Large intestine (tissue), 3 donors: ENCODE data around the gene EEFSEC. TPM values are rescaled to one million over a fixed set of nuclear protein-coding genes. Genes with fewer than 3 reads are reported as not detected.

Source experiments
- DNase-seq, 2 donors: peaks; one replicate each; pipeline versions ENCODE4 v3.0.0 to v3.0.0-alpha.2; 2013
- H3K27ac ChIP-seq: one replicate; pipeline ENCODE4 v1.5.1; 2013; ENCODE audit warnings: low read length
- H3K27me3 ChIP-seq: 2 replicates; pipeline ENCODE4 v1.6.1; 2013; ENCODE audit warnings: low read length; ENCODE audit not compliant: control insufficient read depth, insufficient read depth
- H3K36me3 ChIP-seq: 2 replicates; pipeline ENCODE4 v1.6.1; 2013; ENCODE audit warnings: low read length; ENCODE audit not compliant: control insufficient read depth, insufficient read depth
- H3K4me1 ChIP-seq: one replicate; pipeline ENCODE4 v1.6.1; 2013; ENCODE audit warnings: low read length; ENCODE audit not compliant: control insufficient read depth, insufficient read depth
- H3K4me3 ChIP-seq: one replicate; pipeline ENCODE4 v1.5.1; 2013; ENCODE audit warnings: low read length
- H3K9me3 ChIP-seq: one replicate; pipeline ENCODE4 v1.6.1; 2013; ENCODE audit warnings: mild to moderate bottlenecking, low read depth, low read length, moderate library complexity; ENCODE audit not compliant: control insufficient read depth
- WGBS: methylation state at CpG from one replicate; pipeline ENCODE4 v1.1.5; 2013; ENCODE audit warnings: low lambda C conversion rate; ENCODE audit not compliant: insufficient coverage; 5-methylcytosine and 5-hydroxymethylcytosine counted together
- polyA plus RNA-seq: library from polyadenylated mRNA; unstranded; fragments of 120-200 nt; gene quantifications from one replicate; pipeline ENCODE4 v1.2.1, GENCODE V29; 2013

EEFSEC gene
- polyA plus RNA-seq, 1 donor: 23.9 TPM

DNA sequence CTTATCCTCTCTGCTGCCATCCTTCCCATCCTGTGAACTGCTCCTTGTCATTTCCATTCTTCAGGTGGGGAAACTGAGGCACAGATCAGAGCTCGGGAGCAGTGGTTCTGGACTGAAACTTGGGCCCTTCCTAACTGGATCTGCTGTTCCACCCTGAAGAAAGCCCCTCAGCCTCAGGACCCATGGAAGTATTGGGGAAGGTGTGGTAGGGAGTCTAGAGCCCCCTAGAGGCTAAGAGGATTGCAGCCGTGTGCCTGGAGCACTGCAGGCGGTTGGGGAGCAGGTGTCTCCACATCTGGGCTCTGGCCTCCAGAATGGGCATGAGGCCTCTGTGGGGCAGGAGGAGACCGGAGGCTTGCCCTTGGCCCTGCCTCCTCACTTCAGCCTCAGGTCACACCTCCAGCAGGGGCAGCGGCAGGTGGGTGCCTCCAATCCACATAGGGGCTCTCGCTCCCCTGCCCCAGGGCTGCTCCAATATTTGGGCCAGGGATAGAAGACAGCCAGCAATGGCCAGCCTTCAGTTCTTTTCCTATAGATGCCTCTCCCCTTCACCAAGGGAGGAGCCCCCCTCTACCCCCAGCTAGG, 285.3 kb downstream of the EEFSEC start:
- Histone ChIP-seq H3K36me3 (no peaks in the 10 kb centered on the region), H3K4me1 (no peaks in the 10 kb centered on the region), H3K27ac (no peak overlapping the region), H3K4me3 (no peak overlapping the region), H3K27me3 (peaks cover 54% of the 10 kb centered on the region), H3K9me3 (no peaks in the 10 kb centered on the region)
- 100% methylated on average over 1 of the region's 6 CpGs for WGBS
- DNase-seq: no peak

GRCh38 chr3:128439226-128439625, 285.9 kb downstream of the EEFSEC start:
- H3K36me3 ChIP-seq: no peaks in the 10 kb centered on the region
- H3K9me3 ChIP-seq: no peaks in the 10 kb centered on the region
- no peak for DNase-seq
- H3K27ac ChIP-seq: no peak overlapping the region
- no CpG with 5 or more reads among the region's 3 CpGs for WGBS
- no peaks in the 10 kb centered on the region for H3K4me1 ChIP-seq
- H3K27me3 ChIP-seq: peaks cover 48% of the 10 kb centered on the region
- H3K4me3 ChIP-seq: no peak overlapping the region

- no CpG with 5 or more reads among the region's 7 CpGs for WGBS
These were observed 288.8 kb downstream of the EEFSEC start for GRCh38 chr3:128442070-128442469.

DNA sequence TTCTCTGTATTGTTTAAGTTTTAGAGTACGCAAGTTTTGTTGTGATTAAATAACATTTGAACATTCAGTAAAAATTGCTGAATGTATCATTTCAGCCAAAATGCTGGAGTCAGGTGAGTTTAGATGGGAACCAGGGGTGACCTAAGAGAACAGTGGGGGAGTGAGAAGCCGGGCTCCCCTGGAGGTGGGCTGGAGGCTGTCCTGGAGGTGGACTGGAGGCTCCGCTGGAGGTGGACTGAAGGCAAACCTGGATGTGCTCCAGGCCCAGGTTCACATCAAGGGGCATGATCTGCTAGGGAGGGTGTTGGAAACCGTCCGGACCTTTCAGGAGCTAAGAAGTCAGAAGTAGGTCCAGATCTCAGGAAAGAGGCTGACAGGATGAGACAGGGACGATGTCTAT, 289.7 kb downstream of the EEFSEC start:
- Histone ChIP-seq H3K27ac (no peak overlapping the region), H3K4me1 (no peaks in the 10 kb centered on the region), H3K9me3 (no peaks in the 10 kb centered on the region), H3K4me3 (no peak overlapping the region), H3K36me3 (no peaks in the 10 kb centered on the region), H3K27me3 (peaks cover 37% of the 10 kb centered on the region)
- 100% methylated on average over 1 of the region's 6 CpGs for WGBS
- DNase-seq: no peak

More at GRCh38 chr3:128442070-128442469, 288.8 kb downstream of the EEFSEC start:
- H3K36me3 ChIP-seq: no peaks in the 10 kb centered on the region
- H3K27ac ChIP-seq: no peak overlapping the region
- H3K27me3 ChIP-seq: peaks cover 30% of the 10 kb centered on the region
- H3K9me3 ChIP-seq: no peaks in the 10 kb centered on the region
- H3K4me3 ChIP-seq: no peak overlapping the region
- no peaks in the 10 kb centered on the region for H3K4me1 ChIP-seq
- no peak for DNase-seq

- Histone ChIP-seq H3K4me3 (no peak overlapping the region), H3K4me1 (no peaks in the 10 kb centered on the region), H3K27me3 (peaks cover 32% of the 10 kb centered on the region), H3K9me3 (no peaks in the 10 kb centered on the region), H3K36me3 (no peaks in the 10 kb centered on the region), H3K27ac (no peak overlapping the region)
- WGBS: 57% methylated on average over 2 of the region's 3 CpGs
- DNase-seq: no peak
These were observed 290.5 kb downstream of the EEFSEC start for GRCh38 chr3:128443771-128444170.

GRCh38 chr3:128445357-128445756, 292.1 kb downstream of the EEFSEC start:
- no peak overlapping the region for H3K27ac ChIP-seq
- peaks cover 24% of the 10 kb centered on the region for H3K27me3 ChIP-seq
- no peaks in the 10 kb centered on the region for H3K36me3 ChIP-seq
- DNase-seq: no peak
- H3K4me3 ChIP-seq: no peak overlapping the region
- no peaks in the 10 kb centered on the region for H3K9me3 ChIP-seq
- no CpG with 5 or more reads among the region's 1 CpG for whole genome bisulfite sequencing
- no peaks in the 10 kb centered on the region for H3K4me1 ChIP-seq

DNA sequence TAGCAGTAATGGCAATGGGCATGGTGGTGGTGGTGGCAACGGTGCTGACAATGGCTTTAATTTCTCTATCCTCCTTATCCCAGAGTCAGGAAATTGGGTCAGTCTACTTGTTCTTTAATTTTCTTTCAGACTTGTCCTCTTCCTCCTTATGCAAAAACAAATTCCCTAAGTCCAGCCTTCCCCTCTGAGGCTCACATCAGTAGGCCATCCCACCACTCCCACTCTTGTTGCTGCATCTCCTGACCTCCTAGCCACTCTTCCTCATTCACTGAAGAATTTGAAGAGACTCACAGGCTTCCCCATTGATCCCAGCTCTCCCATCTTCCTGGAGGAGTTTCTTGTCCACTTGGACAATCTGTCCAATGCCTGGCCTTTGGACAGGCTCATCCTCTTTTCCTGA, 293.5 kb downstream of the EEFSEC start:
- Histone ChIP-seq H3K36me3 (no peaks in the 10 kb centered on the region), H3K4me1 (no peaks in the 10 kb centered on the region), H3K9me3 (no peaks in the 10 kb centered on the region), H3K27ac (no peak overlapping the region), H3K27me3 (peaks cover 19% of the 10 kb centered on the region), H3K4me3 (no peak overlapping the region)
- no CpG with 5 or more reads among the region's 1 CpG for WGBS
- no peak for DNase-seq

DNA sequence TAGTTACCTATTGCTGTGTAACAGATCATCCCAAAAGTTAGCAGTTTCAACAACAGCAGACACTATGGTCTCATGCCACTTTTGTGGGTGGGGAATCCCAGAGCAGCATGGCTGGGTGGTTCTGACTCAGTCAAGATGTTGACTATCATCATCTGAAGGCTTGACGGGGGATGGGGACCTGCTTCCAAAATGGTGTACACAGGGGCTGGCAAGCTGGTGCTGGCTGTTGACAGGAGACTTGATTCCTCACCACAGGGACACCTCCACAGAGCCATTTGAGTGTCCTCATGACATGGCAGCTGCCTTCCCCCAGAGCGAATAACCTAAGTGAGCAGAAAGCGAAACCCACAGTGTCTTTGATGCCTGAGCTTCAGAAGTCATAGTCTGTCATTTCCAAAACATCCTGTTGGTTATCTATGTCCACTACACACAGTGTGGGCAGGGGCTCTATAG, 294.3 kb downstream of the EEFSEC start:
- DNase-seq: no peak
- Histone ChIP-seq H3K4me3 (no peak overlapping the region), H3K36me3 (no peaks in the 10 kb centered on the region), H3K27me3 (peaks cover 22% of the 10 kb centered on the region), H3K4me1 (no peaks in the 10 kb centered on the region), H3K27ac (no peak overlapping the region), H3K9me3 (no peaks in the 10 kb centered on the region)
- WGBS: no CpG with 5 or more reads among the region's 3 CpGs

DNA sequence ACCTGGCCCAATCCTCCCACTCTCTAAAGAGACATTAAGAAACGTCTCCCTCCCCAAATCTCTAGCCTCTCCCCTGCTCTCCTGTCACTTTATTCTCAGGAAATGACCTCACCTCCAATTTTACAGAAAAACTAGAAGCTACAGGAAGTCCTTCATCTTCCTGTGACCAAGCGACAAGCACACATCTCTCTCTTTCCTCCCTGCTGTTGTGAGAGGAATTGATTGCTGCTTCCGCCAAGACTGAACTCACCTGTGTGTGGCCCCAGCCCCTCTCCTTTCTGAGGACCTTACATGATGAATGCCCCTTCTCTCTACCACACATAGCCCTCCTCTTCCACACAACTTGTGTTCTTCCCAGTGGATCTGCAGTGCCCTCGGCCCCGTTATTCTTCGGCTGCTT, 295.2 kb downstream of the EEFSEC start:
- Histone ChIP-seq H3K27ac (no peak overlapping the region), H3K36me3 (no peaks in the 10 kb centered on the region), H3K4me3 (no peak overlapping the region), H3K4me1 (no peaks in the 10 kb centered on the region), H3K27me3 (peaks cover 22% of the 10 kb centered on the region), H3K9me3 (no peaks in the 10 kb centered on the region)
- WGBS: 90% methylated on average over 2 of the region's 6 CpGs
- no peak for DNase-seq

DNA sequence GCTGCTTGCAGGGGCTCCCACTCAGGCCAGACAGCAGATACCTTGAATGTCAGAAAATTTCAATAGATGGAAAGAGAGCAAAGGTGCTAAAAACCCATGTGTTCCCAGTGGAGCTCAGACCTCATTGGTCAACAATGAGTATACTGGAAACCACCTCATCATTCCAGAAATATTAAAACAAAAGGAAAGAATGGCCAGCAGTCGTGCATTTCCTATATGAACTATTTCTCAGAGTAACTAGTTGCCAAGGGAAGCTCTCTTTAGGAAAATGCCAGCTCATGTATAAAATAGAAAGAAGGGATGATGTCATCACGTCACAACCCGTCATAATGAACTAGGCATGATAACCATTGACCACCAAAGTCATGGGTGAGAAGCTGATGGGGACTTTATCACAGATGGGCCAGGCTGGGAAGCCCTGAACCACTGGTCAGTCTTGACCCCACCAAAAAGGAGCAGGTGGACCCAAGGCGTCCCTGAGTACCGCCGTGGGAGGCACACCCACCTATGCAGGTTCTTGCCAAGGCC, 295.9 kb downstream of the EEFSEC start:
- Histone ChIP-seq H3K27me3 (peaks cover 24% of the 10 kb centered on the region), H3K4me3 (no peak overlapping the region), H3K9me3 (no peaks in the 10 kb centered on the region), H3K27ac (no peak overlapping the region), H3K36me3 (no peaks in the 10 kb centered on the region), H3K4me1 (no peaks in the 10 kb centered on the region)
- DNase-seq: no peak
- WGBS: no CpG with 5 or more reads among the region's 6 CpGs

DNA sequence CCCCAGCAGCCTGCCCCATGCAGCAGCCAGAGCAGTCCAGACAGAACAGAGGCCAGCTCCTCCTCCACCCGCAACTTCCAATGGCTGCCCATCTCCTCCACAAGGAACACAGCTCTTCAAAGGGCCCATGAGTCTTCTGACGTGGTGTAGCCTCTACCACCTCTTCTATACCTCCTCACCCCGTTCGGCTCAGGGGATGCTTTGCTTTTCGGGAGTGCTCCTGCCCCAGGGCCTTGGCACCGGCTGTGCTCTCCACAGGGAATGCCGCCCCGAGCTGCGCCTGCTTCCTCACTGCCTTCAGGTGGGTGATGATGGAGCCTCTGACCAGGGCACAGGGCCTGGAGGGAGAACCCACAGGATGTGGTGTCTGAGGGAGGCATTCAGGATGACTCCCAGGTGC, 298.8 kb downstream of the EEFSEC start:
- H3K9me3 ChIP-seq: no peaks in the 10 kb centered on the region
- no CpG with 5 or more reads among the region's 9 CpGs for WGBS
- no peak for DNase-seq

More for the DNA sequence above, 298.8 kb downstream of the EEFSEC start:
- no peaks in the 10 kb centered on the region for H3K4me1 ChIP-seq
- H3K36me3 ChIP-seq: no peaks in the 10 kb centered on the region
- H3K27ac ChIP-seq: no peak overlapping the region
- peaks cover 45% of the 10 kb centered on the region for H3K27me3 ChIP-seq
- no peak overlapping the region for H3K4me3 ChIP-seq
